Mammary epithelial cell (primary cell): ENCODE data around the gene IL34.

Source experiments
- EZH2 ChIP-seq: IDR thresholded peaks from 2 replicates; pipeline ENCODE4 v1.6.1; 2012; ENCODE audit warnings: low read length, inconsistent platforms, borderline replicate concordance
- TF ChIP-seq, protein P1 (sequence below), 2 donors: IDR thresholded peaks in 1 of 2; conservative IDR thresholded peaks in 1 of 2; 2 replicates each; pipeline ENCODE4 v1.5.1; 2011 to 2012; ENCODE audit warnings: inconsistent platforms in 2 of 2, low read length in 2 of 2, mild to moderate bottlenecking in 2 of 2, control low read depth in 1 of 2, low read depth in 1 of 2; ENCODE audit not compliant: insufficient read depth in 1 of 2; ENCODE audit errors: extremely low read depth in 1 of 2

GRCh38 chr16:70689970-70690891, 43.9 kb downstream of the IL34 start:
- no peak for TF ChIP-seq EZH2
- TF ChIP-seq, protein P1, sequence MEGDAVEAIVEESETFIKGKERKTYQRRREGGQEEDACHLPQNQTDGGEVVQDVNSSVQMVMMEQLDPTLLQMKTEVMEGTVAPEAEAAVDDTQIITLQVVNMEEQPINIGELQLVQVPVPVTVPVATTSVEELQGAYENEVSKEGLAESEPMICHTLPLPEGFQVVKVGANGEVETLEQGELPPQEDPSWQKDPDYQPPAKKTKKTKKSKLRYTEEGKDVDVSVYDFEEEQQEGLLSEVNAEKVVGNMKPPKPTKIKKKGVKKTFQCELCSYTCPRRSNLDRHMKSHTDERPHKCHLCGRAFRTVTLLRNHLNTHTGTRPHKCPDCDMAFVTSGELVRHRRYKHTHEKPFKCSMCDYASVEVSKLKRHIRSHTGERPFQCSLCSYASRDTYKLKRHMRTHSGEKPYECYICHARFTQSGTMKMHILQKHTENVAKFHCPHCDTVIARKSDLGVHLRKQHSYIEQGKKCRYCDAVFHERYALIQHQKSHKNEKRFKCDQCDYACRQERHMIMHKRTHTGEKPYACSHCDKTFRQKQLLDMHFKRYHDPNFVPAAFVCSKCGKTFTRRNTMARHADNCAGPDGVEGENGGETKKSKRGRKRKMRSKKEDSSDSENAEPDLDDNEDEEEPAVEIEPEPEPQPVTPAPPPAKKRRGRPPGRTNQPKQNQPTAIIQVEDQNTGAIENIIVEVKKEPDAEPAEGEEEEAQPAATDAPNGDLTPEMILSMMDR (conservative IDR thresholded peaks at IDR 0.05 in 1 of 2, IDR thresholded peaks at IDR 0.05 in 1 of 2; ENCODE audit: extremely low read depth in 1 of 2, insufficient read depth in 1 of 2, low read depth in 1 of 2, low read length in 2 of 2) = no peak
